ENCODE measurements around the gene PTK7.
"Not testable (repeated sequence)": the region's sequence is repeated elsewhere in the genome, so short reads cannot be mapped to it uniquely, and the experiment has no call there.

The PTK7 gene

DNA sequence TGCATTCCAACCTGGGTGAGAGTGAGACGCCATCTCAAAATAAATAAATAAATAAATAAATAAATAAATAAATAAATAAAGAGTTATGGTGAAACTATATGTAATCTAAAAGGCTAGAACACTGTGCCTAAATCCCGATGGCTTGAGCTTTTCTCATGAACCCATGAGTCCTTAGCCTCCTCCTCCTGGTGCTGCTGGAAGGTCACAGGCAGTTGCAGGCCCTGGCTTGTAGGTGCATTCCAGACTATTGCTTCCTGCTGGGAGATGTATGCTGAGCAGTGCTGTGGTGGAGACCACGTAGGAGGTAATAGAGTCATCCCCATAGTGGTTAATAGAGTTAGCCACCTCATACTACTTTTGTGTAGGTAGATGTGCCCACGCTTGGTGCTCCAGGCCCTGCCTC is 12.5 kb downstream of the PTK7 start:
- no peak for DNase-seq

DNA sequence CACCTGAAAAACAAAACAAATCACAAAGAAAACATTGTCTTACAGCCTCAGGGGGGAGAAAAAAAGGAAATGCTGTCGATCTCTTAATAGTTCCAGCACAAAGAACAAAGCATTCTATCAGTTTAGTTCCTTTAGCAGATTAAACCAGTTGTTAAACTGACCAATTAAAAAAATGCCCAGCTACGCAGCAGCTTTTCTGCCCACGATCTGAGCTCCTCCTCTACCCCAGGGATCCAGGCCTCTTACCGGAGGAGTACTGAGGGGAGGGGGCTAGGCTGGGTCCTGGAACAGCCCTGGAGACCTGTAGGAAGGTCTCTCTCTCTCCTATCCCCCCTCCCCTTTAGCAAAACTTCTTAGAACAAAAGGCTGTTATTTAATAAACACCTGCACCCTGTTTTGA is 13.4 kb downstream of the PTK7 start:
- no peak for DNase-seq

DNA sequence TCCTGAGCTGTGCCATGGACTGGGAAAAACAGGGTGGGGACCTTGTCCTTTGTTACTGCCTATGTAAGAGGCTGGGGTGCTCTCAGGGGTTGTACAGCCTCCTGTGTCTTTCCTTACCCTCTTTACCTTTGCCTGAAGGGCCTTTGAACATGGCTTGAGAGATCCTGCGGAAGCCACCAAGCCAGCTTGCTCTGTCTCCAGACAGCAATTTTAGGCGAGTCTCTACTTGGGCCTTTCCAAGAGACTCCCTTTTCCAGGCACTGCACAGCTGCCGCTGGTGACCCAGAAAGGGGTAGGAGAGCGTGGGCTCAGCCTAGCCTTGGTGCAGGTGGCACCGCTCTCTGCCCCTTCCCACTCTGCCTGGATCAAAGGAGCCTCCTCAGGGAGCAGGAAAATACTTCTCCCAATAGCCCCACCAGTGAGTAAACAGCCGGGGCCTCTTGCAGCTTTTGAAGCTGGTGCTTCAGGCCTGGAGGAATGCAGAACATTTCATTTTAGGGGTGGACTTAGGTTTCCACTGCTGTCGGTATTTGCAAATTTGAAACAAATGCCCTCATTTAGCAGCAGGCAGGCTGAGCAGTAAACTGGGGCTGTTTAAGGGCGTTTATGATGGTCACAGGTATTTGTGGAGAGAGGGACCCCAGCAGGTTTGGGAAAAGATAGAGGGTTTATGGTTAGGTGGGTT is 13.9 kb downstream of the PTK7 start:
- no peak for DNase-seq

DNA sequence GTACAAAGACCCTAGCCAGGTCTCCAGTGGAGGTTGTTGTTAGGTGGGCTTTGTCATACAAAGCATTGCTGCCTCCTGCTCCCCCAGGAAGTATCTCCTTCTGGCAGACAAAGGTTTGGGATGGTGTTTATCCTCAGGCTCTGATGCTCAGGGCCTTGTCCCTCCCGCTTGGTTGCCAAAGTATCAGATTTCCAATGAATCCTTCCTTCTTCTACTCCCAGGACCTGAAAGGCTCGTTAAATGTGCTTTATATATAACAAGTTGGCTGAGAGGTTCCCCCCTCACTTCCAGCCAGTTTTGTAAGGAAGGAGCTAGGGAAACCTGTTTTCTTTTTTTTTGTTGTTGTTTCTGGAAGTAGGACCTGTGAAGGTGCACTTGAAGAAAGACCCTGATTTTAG is 14.4 kb downstream of the PTK7 start:
- no peak for DNase-seq

DNA sequence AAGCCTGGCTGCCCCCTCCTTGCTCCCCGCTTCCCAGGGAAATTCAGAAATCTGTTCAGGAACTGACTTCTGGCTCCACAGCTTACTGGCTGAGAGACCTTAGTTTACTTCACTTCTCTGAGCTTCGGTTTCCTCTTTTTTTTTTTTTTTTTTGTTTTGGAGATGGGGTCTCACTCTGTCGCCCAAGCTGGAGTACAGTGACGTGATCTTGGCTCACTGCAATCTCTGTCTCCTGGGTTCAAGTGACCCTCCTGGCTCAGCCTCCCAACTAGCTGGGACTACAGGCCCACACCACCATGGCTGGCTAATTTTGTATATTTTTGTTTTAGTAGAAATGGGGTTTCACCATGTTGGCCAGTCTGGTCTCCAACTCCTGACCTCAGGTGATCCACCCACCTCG is 14.9 kb downstream of the PTK7 start:
- no peak for DNase-seq

DNA sequence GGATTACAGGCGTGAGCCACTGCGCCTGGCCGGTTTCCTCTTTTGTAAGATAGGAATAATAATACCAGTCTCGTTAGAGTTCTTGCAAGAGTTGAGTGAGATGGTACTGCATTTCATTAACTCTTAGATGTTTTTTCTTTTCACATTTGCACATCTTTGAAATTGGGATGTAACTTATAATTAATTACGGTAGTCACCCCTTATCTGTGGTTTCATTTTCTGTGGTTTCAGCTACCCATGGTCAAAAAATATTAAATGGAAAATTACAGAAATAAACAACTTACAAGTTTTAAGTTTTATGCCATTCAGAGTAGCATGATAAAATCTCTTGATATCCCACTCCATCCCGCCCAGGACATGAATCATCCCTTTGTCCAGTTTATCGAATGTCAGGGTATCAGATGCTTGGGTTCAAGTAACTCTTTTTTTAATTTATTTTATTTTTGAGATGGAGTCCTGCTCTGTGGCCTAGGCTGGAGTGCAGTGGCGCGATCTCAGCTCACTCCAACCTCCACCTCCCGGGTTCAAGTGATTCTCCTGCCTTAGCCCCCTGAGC is 15.4 kb downstream of the PTK7 start:
- DNase-seq = no peak

DNA sequence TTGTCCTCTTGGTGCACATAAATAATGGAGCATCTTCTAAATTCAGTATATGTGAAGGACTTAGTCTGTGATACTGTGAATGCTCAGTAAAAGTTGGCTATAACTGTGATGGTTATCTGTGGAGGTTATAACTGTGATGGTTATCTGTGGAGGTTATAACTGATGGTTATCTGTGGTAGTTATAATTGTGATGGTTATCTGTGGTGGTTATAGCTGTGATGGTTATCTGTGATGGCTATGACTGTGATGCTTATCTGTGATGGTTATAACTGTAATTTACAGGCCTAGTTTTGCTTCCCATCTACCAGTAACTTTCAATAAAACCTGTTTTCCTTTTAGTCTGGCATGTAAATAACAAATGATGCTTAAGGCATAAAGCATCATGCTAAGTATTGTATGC is 16.5 kb downstream of the PTK7 start:
- DNase-seq = peak; percentile 25

DNA sequence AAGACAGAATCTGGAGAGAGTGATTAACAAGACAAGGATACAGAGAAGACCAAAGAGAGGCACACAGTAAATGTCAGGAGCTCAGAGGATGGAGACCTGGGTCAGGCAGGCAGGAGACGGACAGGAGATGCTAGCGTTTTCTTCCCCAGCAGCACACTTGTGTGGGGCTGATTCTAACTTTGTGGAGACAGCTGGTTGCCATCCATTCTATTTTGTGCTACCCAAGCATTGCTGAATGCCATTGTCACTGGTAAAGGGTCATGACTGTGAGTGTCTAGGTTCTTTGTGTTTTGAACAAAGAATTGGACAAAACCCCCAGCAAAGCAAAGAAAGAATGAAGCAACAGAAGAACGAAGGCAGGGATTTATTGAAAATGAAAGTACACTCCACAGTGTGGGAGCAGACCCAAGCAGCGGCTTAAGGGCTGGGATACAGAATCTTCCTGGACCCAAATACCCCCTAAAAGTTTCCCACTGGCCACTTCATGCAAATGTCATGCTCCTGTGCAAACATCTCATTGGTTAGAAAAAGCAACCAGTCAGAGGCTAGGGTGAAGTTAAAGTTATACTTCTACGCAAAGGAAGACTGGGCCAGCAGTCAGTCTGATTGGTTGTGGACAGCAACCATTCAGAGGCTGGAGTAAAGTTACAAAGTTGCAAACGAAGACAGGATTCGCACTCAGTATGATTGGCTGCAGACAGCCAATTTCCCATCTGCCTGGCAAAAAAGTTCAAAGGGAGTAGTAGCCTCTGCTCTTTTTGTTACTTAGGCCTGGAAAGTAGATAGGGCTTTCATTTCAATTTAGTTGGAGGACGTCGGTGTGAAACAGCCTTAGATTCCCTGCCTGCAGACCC is 17.5 kb downstream of the PTK7 start:
- DNase-seq = no peak

DNA sequence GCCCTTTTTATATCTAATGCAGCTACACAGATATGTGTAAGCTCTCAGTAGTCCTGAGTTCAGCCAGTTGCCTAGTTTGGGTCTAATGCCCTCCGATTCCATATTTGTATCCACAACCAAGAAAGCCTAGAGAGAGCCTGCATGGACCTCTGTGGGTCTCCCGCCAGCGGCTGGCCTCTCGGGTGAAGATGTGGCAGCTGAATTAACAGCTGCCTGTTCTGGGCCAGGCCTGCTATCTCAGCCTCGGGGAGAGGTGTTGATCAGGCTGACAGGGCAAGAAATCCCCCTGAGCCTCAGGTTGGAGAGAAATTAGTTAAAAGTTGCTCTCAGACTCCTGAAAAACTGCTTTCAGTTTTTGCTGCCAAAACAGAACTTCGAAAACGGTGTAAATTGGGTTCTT is 19.8 kb downstream of the PTK7 start:
- DNase-seq = no peak

DNA sequence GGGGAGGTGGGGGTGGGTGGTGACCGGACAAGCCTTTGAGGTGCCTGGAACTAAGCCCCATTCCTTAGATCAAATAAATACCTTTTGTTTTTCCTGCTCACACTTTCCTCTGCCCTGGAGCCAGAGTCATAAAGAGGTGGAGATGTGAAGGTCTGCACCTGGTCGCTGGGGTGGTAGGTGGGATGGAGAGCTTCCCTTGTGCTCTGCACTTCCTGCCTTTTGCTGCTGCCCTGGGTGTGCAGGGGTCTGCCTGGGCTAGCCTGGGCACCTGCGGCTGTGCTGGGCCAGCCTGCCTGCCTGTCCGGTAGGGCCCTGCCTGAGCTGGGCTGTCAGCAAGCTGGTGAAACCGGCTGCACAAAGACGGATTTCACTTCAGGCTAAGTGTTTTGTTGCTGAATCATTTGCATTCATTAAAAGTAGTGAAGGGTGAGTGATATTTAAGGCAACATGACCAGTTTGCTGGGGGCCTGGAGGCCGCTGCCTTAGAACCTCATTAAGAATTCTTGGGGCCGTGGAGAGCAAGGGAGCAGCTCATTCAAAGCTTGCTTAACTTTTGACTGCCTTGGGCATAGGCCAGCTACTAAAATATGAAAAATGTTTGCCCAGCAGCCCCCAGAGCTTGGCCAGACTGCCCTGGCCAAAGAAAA is 20.5 kb downstream of the PTK7 start:
- no peak for DNase-seq

DNA sequence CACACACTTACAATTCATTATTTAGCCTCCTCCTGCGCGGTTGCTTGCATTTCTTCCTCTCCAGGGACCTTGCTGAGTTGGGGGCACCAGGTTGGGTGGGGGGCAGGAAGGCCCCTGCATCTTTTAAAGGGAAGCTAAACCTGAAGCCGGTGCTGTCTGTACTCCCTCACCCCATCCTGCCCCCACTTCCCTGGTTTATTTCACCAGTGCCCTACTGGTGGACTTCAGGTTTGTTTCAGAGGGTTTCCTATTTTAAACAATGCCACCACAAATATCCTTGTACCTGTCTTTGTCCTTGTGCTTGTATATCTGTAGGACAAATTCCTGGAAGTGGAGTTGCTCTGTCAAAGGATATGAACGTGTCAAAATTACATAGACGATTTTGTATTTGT is 21.0 kb downstream of the PTK7 start:
- DNase-seq = no peak

DNA sequence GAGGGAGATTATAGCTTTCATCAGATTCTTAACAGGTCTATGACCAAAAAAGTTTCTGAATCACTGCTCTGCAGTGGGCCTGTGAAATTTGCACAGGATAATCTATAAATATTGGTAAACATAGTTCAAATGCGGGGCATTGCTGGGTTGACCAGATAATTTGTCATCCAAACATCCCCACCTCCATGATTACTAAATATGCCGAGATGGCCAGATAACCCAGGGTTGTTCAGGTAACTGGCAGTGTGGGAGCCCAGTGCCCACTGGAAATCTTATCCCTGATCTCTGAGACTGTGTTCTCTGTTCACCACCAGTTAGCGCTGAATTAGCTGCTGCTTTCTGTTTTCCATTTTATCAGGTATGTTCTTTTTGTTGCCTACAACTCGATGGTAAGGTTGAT is 21.4 kb downstream of the PTK7 start:
- DNase-seq = no peak

DNA sequence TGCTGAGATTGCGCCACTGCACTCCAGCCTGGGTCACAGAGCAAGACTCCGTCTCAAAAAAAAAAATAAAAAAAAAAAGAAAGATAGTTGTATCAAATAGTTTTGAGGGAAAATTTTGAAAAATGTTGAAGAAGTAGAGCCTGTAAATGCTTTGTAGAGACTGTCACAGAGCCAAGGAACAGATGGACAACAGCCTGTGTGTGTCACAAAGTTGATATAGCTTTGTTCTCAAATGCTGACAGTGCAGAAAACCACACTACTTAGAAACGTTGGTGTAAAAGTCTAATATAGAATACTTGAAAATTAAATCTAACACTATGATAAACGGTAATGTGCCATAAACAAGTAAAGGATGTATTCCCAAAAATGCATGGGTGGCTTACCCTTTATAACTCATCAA is 25.4 kb downstream of the PTK7 start:
- DNase-seq = no peak

DNA sequence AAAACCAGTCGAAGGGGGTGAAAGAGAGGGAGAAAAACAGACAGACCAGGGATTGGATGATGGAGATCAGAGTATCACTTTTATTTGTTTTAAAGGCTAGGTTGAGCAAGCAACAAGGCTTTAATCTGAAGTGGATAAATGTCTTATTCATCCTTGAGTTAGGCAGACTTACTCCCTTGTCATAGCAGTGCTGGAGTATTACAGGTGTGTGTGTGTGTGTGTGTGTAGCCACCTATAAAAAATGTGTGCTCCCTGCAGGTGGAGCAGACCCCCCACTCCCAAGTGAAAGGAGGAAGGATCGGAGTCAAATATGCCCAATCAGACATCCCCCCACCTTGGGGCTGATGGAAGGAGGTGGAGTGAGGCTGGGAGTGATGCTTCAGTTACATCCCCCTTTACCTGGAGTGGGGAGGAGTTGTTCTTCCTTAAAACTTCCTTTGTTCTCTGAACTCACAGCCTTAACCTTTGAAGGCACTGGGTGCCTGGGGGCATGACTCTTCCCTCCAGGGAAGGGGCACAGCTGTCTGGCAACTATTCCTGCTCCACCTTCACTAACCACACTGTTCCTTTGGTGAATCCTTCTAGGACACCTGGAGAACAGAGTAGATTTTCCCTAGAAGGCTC is 27.3 kb downstream of the PTK7 start:
- no peak for DNase-seq

DNA sequence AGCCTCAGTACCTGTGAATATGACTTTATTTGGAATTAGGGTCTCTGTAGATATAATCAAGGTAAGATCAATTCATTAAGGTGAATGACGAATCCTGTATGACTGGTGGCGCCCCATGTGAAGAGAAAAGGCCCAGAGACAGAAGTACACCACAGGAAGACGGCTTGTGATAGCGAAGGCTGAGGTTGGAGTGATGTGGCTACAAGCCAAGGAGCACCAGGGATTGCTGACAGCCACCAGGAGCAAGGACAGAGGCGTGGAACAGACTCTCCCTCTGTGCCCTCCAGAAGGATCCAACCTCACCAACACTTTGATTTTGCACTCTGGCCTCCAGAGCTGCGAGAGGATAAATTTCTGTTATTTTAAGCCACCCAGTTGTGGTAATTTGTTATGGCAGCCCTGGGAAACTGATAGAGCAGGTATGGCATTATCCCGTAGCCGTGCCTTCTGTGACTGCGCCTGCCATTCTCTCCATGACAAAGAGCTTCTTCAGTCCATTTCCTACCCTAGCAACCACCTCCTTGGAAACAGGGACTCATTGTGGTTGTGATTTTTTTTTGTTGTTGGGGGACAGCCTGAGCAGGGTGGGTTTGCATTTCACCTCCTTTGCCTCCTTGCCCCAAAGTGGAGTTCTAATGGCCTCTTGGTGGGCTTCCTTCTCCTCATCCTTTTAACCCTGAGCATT is 29.6 kb downstream of the PTK7 start:
- DNase-seq = no peak

DNA sequence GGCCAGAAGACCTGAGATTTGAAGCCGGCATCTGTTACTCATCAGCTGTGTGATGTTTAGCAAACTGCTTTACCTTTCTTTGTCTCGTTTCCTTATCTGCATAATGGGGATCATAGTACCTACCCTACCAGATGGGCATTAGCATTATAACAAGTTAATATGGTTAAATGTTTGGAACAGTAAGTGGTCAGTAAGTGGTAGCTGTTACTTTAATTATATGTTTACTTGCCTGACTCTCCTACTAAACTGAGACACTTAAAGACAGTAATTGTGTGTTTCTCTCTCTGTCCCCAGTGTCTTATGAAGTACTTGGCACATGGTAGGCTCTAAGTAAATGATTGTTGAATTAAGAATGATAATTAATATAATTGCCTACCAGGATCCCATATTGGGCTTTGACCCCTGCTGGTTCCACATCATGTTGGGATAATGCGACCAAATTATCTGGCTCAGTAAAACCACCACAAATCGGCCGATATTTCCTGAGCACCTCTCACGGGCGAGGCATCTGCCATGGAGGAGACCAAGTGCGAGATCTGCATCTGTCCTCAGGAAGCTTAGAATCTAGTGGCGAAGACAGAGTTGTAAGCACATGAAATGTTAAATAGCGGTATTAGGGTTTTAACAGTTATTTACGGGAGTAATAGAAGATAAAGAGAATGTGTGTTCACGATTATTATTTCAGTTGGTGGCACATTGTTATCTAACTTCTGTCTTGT is 31.4 kb downstream of the PTK7 start:
- no peak for DNase-seq

DNA sequence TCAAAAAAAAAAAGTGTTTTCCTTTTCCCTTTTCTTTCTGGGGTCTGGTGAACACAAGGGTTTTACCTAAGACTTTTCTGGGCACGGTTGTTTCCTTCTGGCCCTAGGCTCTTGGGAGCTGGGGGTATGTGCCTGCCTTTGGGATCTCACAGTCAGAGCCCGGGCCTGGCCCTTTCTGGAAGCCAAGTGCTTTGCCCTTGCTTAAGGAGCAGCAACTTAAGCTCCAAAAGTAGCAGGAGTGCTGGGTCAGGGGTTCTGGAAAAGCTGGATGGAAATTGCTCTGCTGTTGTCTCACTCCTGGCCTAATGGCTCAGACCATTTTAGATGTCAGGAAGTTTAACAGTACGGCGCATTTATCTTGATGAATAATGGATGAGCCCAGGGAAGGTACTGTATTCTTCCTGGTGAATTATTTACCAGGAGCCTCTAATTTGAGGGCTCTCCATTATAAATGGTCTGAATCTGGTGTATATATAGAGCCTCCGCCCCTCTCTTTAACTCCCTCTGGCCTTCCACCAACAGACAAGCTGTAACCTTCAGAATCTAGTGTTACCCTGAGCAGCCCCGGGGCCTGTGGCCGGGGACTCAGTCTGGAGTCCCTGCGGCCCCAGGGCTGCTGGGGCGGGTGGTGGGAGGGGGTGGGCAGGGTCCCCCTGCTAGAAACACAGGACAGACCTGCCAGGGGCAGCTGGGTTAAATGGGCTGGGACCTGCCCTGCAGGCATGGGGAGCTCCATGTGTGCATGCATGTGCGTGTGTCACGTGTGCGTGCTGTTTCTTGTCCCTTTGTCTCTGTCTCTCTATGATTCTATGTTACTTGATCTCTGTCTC is 37.5 kb downstream of the PTK7 start:
- DNase-seq = no peak

DNA sequence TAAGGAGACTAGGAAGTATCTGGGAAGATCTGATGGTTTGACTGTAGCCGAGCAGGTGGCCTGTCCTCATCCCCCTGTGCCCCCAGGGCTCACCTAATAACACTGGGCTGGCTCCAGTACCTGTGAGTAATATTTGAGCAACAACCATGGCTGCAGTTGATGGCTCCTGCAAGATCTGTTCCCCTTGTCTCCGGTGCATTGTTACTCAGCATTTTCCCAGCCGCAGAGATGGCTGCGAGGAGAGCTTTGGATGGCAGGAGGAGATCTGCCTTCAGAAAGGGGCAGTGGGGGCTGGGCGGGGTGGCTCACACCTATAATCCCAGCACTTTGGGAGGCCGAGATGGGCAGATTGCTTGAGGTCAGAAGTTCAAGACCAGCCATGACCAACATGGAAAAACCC is 39.3 kb downstream of the PTK7 start:
- no peak for DNase-seq

DNA sequence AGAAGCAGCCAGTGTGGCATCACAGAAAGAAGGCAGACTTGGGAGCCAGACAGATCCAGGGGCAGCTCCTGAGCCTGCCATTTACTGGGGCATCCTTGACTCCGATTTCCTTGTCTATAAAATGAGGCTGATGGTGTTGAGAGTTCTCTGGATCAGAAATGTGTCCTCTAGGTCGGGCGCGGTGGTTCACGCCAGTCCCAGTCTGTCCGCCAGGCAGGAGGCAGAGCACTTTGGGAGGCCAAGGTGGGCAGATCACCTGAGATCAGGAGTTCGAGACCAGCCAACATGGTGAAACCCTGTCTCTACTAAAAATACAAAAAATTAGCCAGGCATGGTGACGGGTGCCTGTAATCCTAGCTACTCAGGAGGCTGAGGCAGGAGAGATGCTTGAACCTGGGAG is 41.4 kb downstream of the PTK7 start:
- not testable (repeated sequence) for DNase-seq

DNA sequence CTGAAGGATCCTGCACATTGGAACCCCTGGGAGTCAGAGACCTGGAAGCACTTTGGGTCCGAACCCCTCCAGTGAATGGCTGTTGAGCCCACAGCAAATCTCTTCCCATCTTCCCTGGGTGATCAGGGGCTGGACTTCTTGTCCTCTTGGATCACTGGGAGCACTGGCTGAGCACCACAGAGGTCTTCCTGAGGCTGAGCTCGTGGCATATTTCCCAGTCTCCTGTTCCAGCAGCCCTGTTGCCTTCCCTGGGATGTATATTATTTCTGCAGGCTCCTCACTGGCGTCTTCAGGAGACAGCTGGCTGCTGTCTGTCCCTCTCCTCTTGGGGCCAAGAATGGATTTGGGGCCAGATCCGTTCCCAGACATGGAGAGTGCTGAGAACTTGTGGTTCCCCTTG is 43.4 kb downstream of the PTK7 start:
- no peak for DNase-seq

DNA sequence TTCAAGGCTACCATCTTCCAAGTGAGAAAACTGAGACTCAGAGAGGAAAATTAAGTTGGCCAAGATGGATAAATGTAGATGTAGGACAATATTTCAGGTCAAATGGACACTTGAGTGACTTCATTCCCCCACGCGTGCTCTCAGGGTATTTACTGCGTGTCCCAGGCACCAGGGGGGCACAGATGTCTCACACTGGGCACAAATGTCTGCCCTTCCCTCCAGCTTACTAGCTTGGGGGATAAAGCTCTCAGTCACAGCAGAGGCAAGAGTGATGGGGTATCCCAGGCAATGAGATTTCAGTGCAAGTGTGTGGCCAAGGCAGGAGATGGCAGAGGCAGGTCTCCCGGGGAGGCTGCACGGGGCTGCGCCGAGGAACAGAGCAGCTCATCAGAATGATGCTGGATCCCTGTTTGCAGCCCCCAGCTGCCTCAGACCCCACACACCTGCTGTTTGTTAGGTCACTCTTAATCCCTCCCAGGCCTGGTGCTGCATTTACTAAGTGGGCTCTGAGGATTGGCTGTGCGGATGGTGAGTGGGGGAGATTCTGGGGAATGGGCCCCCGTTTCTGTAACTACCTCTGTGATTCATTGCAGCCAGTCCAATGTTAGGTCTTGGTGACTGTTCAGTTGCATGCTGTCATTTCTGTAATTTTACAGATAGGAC is 44.1 kb downstream of the PTK7 start:
- no peak for DNase-seq

All from activated CD4-positive, alpha-beta T cell treated with anti-CD3 and anti-CD28 coated beads, Interleukin-2, Interleukin-6, amounts not matched to agents 100 ng/mL and 50 ng/mL, durations not matched to agents 16 hours and 8 hours (primary cell).